ENCODE measurements around the gene MXD4. TPM values are rescaled to one million over a fixed set of nuclear protein-coding genes. Genes with fewer than 3 reads are reported as not detected.

The MXD4 gene
- total RNA-seq, 1 experiment from 2014 or later: 22.3 TPM

GRCh38 chr4:2270341-2271165, 8.6 kb upstream of the MXD4 start:
- no peaks in the 10 kb centered on the region; the same call in 1 of the 2 replicates for H3K27me3 ChIP-seq (replicated peaks; ENCODE audit: control insufficient read depth, insufficient read depth, low read length)
- ChIA-PET POLR2A (no interaction called here), CTCF (no interaction called here)
- H3K4me3 ChIP-seq (ENCODE audit: low read depth, low read length): no peak overlapping the region
- Mint-ChIP-seq H3K4me1 (ENCODE audit: low read depth, unreplicated experiment) (peaks cover 9% of the 10 kb centered on the region), H3K27ac (ENCODE audit: unreplicated experiment) (no peak overlapping the region), H3K27me3 (ENCODE audit: insufficient read depth, unreplicated experiment) (no peaks in the 10 kb centered on the region), H3K36me3 (ENCODE audit: insufficient read depth, unreplicated experiment) (no peaks in the 10 kb centered on the region), H3K9me3 (ENCODE audit: unreplicated experiment) (no peaks in the 10 kb centered on the region), H3K4me3 (ENCODE audit: unreplicated experiment) (no peak overlapping the region)
- no peaks in the 10 kb centered on the region for H3K36me3 ChIP-seq (ENCODE audit: control insufficient read depth, insufficient read depth, low read length)
- no peak for TF ChIP-seq CTCF (IDR thresholded peaks at IDR 0.05; ENCODE audit: insufficient read depth in 1 of 2, low read depth in 1 of 2, low read length in 1 of 2, severe bottlenecking in 1 of 2, unreplicated experiment in 1 of 2)
- no peaks in the 10 kb centered on the region for H3K9me3 ChIP-seq
- no peak for DNase-seq
- no peaks in the 10 kb centered on the region for H3K4me1 ChIP-seq
- BruUV-seq (replicated peaks): no TSS peak
- intact Hi-C loops (cut with micrococcal nuclease; ENCODE audit: unreplicated experiment): no loop called here

DNA sequence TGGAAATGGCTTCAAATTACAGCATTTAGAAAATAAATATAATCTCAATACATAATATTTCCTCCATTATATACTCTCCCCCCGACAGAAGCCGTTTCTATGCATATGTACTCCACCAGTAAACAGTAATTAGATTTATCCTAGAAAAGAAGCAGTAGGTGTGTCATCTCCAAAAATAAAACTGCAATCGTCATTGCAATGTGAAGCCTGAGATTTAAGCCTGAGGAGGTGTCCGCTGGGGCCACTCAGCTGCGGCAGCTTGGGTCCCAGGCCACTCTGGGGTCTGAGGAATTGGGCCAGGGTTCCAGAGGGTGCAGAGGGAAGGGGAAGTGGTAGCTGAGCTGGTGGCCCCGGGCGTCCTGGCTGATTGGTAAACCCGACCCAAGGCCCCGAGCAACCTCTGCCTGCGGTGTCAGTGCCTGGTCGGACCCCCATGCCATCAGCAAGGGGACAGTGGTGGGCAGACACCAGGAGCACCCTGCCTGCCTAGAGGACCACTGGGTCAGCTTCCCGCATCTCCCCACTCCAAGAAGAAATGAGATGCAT, 7.8 kb upstream of the MXD4 start:
- Histone ChIP-seq H3K4me1 (no peaks in the 10 kb centered on the region), H3K36me3 (ENCODE audit: control insufficient read depth, insufficient read depth, low read length) (no peaks in the 10 kb centered on the region), H3K27me3 (replicated peaks; ENCODE audit: control insufficient read depth, insufficient read depth, low read length) (no peaks in the 10 kb centered on the region; the same call in 1 of the 2 replicates), H3K9me3 (no peaks in the 10 kb centered on the region), H3K4me3 (ENCODE audit: low read depth, low read length) (no peak overlapping the region)
- peaks cover 9% of the 10 kb centered on the region for H3K4me1 Mint-ChIP-seq (ENCODE audit: low read depth, unreplicated experiment)
- intact Hi-C loops (cut with micrococcal nuclease; ENCODE audit: unreplicated experiment): no loop called here
- H3K36me3 Mint-ChIP-seq (ENCODE audit: insufficient read depth, unreplicated experiment): no peaks in the 10 kb centered on the region
- no peak overlapping the region for H3K4me3 Mint-ChIP-seq (ENCODE audit: unreplicated experiment)
- BruUV-seq (replicated peaks): no TSS peak
- H3K9me3 Mint-ChIP-seq (ENCODE audit: unreplicated experiment): no peaks in the 10 kb centered on the region
- ChIA-PET POLR2A (no interaction called here), CTCF (no interaction called here)
- no peak for DNase-seq
- no peaks in the 10 kb centered on the region for H3K27me3 Mint-ChIP-seq (ENCODE audit: insufficient read depth, unreplicated experiment)
- H3K27ac Mint-ChIP-seq (ENCODE audit: unreplicated experiment): no peak overlapping the region
- TF ChIP-seq CTCF (IDR thresholded peaks at IDR 0.05; ENCODE audit: insufficient read depth in 1 of 2, low read depth in 1 of 2, low read length in 1 of 2, severe bottlenecking in 1 of 2, unreplicated experiment in 1 of 2): no peak

DNA sequence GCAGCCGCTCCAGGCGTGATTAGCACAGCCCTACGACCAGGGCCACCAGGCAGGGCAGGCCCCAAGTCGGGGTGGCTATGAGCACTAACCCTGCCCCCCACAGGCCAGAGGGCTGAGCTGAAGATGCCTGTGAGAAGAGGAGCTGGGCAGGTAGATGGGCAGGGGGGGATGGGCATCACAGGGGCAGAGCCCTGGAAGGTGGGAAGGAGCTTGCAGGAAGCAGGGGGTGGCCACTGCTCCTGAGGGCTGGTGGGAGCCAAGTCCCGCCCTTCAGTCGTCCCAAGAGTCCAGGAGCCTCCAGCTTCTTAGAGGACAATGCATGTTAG, 7.3 kb upstream of the MXD4 start:
- no peak for DNase-seq
- no peak for TF ChIP-seq CTCF (IDR thresholded peaks at IDR 0.05; ENCODE audit: insufficient read depth in 1 of 2, low read depth in 1 of 2, low read length in 1 of 2, severe bottlenecking in 1 of 2, unreplicated experiment in 1 of 2)
- no peaks in the 10 kb centered on the region for H3K4me1 ChIP-seq
- ChIA-PET CTCF (interaction anchor here (0.5 kb wide), 1 partner anchor 51 kb away, joined by 3 read pairs; no protein-coding TSS in a partner anchor), POLR2A (interaction anchor here (0.6 kb wide), 1 partner anchor 324 kb away, joined by 3 read pairs; no protein-coding TSS in a partner anchor)
- Mint-ChIP-seq H3K4me1 (ENCODE audit: low read depth, unreplicated experiment) (peaks cover 5% of the 10 kb centered on the region), H3K36me3 (ENCODE audit: insufficient read depth, unreplicated experiment) (no peaks in the 10 kb centered on the region), H3K27ac (ENCODE audit: unreplicated experiment) (no peak overlapping the region), H3K4me3 (ENCODE audit: unreplicated experiment) (no peak overlapping the region), H3K9me3 (ENCODE audit: unreplicated experiment) (no peaks in the 10 kb centered on the region), H3K27me3 (ENCODE audit: insufficient read depth, unreplicated experiment) (no peaks in the 10 kb centered on the region)
- no TSS peak for BruUV-seq (replicated peaks)
- no peaks in the 10 kb centered on the region; the same call in 1 of the 2 replicates for H3K27me3 ChIP-seq (replicated peaks; ENCODE audit: control insufficient read depth, insufficient read depth, low read length)
- intact Hi-C loops (cut with micrococcal nuclease; ENCODE audit: unreplicated experiment): no loop called here
- no peaks in the 10 kb centered on the region for H3K36me3 ChIP-seq (ENCODE audit: control insufficient read depth, insufficient read depth, low read length)
- no peak overlapping the region for H3K4me3 ChIP-seq (ENCODE audit: low read depth, low read length)
- H3K9me3 ChIP-seq: no peaks in the 10 kb centered on the region

Measured in Caco-2 (cell line).